ENCODE results near the gene NTRK2. TPM values are rescaled to one million over a fixed set of nuclear protein-coding genes. Genes with fewer than 3 reads are reported as not detected.

NTRK2 gene
- polyA plus RNA-seq, 6 donors from 2014 or later = not detected

DNA sequence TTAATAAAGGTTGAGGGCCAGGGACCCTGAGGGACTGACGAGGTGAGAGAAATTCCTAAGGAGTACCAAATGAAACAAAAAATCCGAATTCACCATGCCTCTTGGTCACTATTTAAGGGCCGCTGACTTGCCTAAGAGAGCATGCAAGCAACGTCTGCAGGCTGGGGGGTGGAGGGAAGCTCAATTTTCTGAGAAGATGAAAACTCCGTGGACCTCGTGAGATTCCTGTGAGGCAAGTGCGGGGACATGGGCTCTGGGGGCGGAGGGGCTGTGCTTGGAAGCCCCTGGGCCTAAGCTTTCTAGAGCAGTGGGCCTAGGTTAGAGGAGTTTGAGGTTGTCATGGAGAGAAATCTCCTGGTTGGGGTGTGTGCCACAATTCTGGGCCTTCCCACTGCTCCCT lies 27.5 kb downstream of the NTRK2 start:
- H3K9me3 Mint-ChIP-seq = no peaks in the 10 kb centered on the region
- no peak overlapping the region for H3K4me3 Mint-ChIP-seq

GRCh38 chr9:84697509-84698114 lies 28.1 kb downstream of the NTRK2 start:
- peaks cover 12 to 18% (median 18%) of the 10 kb centered on the region in 3 donors for H3K27me3 Mint-ChIP-seq
- ATAC-seq (ENCODE audit: low read depth in 2 of 2) (no peak), DNase-seq (no peak)
- H3K27ac Mint-ChIP-seq = peak overlapping the region in 1 of 6 donors; percentile 57
- no peaks in the 10 kb centered on the region for H3K36me3 Mint-ChIP-seq
- no peaks in the 10 kb centered on the region for H3K4me1 Mint-ChIP-seq
- no peaks in the 10 kb centered on the region for H3K9me3 Mint-ChIP-seq
- H3K4me3 Mint-ChIP-seq = no peak overlapping the region

More for the DNA sequence above, 27.5 kb downstream of the NTRK2 start:
- Mint-ChIP-seq H3K36me3 (no peaks in the 10 kb centered on the region), H3K27ac (no peak overlapping the region), H3K27me3 (peaks cover 6 to 18% (median 15%) of the 10 kb centered on the region in 3 donors), H3K4me1 (no peaks in the 10 kb centered on the region)
- ATAC-seq (ENCODE audit: low read depth in 2 of 2) (no peak), DNase-seq (no peak)

- Mint-ChIP-seq H3K9me3 (no peaks in the 10 kb centered on the region), H3K36me3 (no peaks in the 10 kb centered on the region), H3K27me3 (peaks cover 13 to 23% (median 18%) of the 10 kb centered on the region in 3 donors), H3K4me3 (no peak overlapping the region), H3K27ac (no peak overlapping the region), H3K4me1 (no peaks in the 10 kb centered on the region)
- ATAC-seq (ENCODE audit: low read depth in 2 of 2) = no peak
- no peak for DNase-seq
Observed at GRCh38 chr9:84698323-84698722, 28.8 kb downstream of the NTRK2 start.

- ATAC-seq (ENCODE audit: low read depth in 2 of 2) (no peak), DNase-seq (no peak)
- Mint-ChIP-seq H3K9me3 (no peaks in the 10 kb centered on the region), H3K4me1 (no peaks in the 10 kb centered on the region), H3K36me3 (no peaks in the 10 kb centered on the region), H3K27me3 (peaks cover 13 to 23% (median 13%) of the 10 kb centered on the region in 3 donors), H3K4me3 (no peak overlapping the region), H3K27ac (no peak overlapping the region)
Observed at GRCh38 chr9:84699984-84700383, 30.5 kb downstream of the NTRK2 start.

GRCh38 chr9:84701801-84702200 lies 32.3 kb downstream of the NTRK2 start:
- H3K36me3 Mint-ChIP-seq = no peaks in the 10 kb centered on the region
- H3K4me1 Mint-ChIP-seq = no peaks in the 10 kb centered on the region
- peak overlapping the region in 1 of 6 donors; percentile 16 for H3K27ac Mint-ChIP-seq
- ATAC-seq (ENCODE audit: low read depth in 2 of 2) (no peak), DNase-seq (no peak)
- H3K27me3 Mint-ChIP-seq = peaks cover 12 to 16% (median 13%) of the 10 kb centered on the region in 3 donors
- H3K9me3 Mint-ChIP-seq = no peaks in the 10 kb centered on the region
- no peak overlapping the region for H3K4me3 Mint-ChIP-seq

GRCh38 chr9:84702471-84702870 lies 32.9 kb downstream of the NTRK2 start:
- H3K27me3 Mint-ChIP-seq = peaks cover 9 to 13% (median 13%) of the 10 kb centered on the region in 3 donors

GRCh38 chr9:84703793-84704192 lies 34.3 kb downstream of the NTRK2 start:
- peaks cover 9 to 13% (median 13%) of the 10 kb centered on the region in 3 donors for H3K27me3 Mint-ChIP-seq
- no peak overlapping the region for H3K27ac Mint-ChIP-seq
- H3K4me3 Mint-ChIP-seq = no peak overlapping the region
- H3K9me3 Mint-ChIP-seq = no peaks in the 10 kb centered on the region
- H3K4me1 Mint-ChIP-seq = no peaks in the 10 kb centered on the region
- no peaks in the 10 kb centered on the region for H3K36me3 Mint-ChIP-seq
- no peak for DNase-seq
- ATAC-seq (ENCODE audit: low read depth in 2 of 2) = no peak

More at GRCh38 chr9:84702471-84702870, 32.9 kb downstream of the NTRK2 start:
- ATAC-seq (ENCODE audit: low read depth in 2 of 2) = no peak
- no peak for DNase-seq
- Mint-ChIP-seq H3K36me3 (no peaks in the 10 kb centered on the region), H3K27ac (no peak overlapping the region), H3K9me3 (no peaks in the 10 kb centered on the region), H3K4me3 (no peak overlapping the region), H3K4me1 (no peaks in the 10 kb centered on the region)

DNA sequence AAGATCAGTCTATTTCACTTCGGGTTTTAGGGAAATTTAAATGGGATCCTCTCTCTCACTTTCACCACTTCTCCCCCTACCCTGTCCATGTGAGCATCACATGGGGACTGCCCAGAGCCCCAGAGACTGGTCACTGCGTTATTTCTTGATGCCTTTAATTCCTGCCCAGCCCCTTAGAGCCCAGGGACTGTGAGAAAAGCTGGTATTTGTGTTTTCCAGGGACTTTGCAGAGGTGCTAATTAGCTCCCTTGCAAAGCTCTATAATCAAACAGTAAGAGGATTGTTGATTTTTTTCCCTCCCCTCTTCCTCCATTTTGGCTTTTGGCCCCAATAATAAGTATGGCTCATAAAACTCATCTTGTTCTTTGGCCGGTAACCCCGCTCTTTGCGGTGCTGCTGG lies 35.6 kb downstream of the NTRK2 start:
- Mint-ChIP-seq H3K36me3 (no peaks in the 10 kb centered on the region), H3K9me3 (no peaks in the 10 kb centered on the region), H3K4me3 (no peak overlapping the region), H3K27me3 (peaks cover 9 to 13% (median 10%) of the 10 kb centered on the region in 3 donors), H3K27ac (no peak overlapping the region), H3K4me1 (peaks cover 4 to 8% (median 7%) of the 10 kb centered on the region in 3 donors)
- ATAC-seq (ENCODE audit: low read depth in 2 of 2) (no peak), DNase-seq (no peak)

DNA sequence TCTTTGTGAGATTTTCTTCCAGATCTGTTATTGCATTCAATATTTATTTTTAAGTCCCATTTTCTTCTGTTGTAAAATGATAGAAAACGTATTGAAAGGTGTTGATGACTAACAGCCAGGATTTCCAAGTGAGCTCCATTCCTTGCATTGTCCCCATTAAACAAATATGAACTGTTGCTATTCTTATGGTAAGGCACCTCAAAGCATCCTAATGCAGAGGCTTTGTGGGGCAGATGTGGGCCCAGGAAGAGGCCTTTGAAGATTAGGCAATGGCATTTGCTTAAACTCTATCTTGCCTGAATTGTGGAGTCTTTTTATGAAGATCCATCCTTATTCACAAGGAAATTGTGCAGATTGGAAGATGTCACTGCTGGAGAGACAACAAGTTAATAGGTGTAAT lies 38.9 kb downstream of the NTRK2 start:
- Mint-ChIP-seq H3K9me3 (no peaks in the 10 kb centered on the region), H3K27ac (no peak overlapping the region), H3K4me1 (peaks cover 4 to 8% (median 7%) of the 10 kb centered on the region in 3 donors), H3K36me3 (no peaks in the 10 kb centered on the region), H3K27me3 (peaks cover 5 to 9% (median 8%) of the 10 kb centered on the region in 3 donors), H3K4me3 (no peak overlapping the region)
- no peak for ATAC-seq (ENCODE audit: low read depth in 2 of 2)
- no peak for DNase-seq

GRCh38 chr9:84709056-84709455 lies 39.5 kb downstream of the NTRK2 start:
- Mint-ChIP-seq H3K9me3 (peaks cover 0 to 2% (median 0%) of the 10 kb centered on the region in 7 donors), H3K36me3 (no peaks in the 10 kb centered on the region), H3K27ac (no peak overlapping the region), H3K4me3 (no peak overlapping the region), H3K27me3 (peaks cover 5 to 15% (median 8%) of the 10 kb centered on the region in 3 donors), H3K4me1 (peaks cover 4 to 8% (median 7%) of the 10 kb centered on the region in 3 donors)
- no peak for DNase-seq
- no peak for ATAC-seq (ENCODE audit: low read depth in 2 of 2)

DNA sequence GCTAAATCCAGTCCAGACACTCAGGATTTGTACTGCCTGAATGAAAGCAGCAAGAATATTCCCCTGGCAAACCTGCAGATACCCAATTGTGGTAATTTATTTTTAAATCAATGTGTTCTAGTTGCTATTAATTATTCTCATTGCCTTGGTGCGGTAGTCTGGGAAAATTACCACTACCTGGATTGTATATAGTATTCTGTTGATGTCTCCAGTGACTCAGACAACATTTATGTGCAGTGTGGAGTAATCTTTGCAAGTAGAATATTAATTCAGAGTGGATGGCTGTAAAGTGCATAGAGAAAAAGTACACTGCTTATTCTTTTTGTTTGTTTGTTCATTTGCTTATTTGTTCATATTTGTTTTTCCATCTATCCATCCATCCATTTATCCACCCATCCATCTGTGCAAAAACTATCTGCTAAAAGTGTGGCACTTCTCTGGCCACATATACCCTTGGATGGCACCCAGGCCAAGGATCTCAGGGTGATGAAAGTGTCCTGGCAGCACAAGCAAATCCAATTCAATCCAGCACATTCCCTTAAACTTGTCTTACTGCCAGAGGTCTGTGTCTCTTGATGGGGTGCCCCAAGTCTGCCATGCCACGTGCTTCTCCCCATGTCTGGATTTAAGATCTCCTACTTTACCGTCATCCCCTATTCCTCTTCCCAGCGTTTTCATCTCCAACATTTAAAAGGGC lies 41.3 kb downstream of the NTRK2 start:
- H3K4me3 Mint-ChIP-seq = no peak overlapping the region
- DNase-seq (no peak), ATAC-seq (ENCODE audit: low read depth in 2 of 2) (no peak)
- H3K27ac Mint-ChIP-seq = peak overlapping the region in 1 of 6 donors; percentile 5
- peaks cover 4 to 8% (median 7%) of the 10 kb centered on the region in 3 donors for H3K4me1 Mint-ChIP-seq
- H3K9me3 Mint-ChIP-seq = peaks cover 0 to 5% (median 0%) of the 10 kb centered on the region in 7 donors
- no peaks in the 10 kb centered on the region for H3K36me3 Mint-ChIP-seq
- peaks cover 8 to 10% (median 9%) of the 10 kb centered on the region in 3 donors for H3K27me3 Mint-ChIP-seq

- H3K27me3 Mint-ChIP-seq = peaks cover 8 to 10% (median 9%) of the 10 kb centered on the region in 3 donors
- H3K4me3 Mint-ChIP-seq = no peak overlapping the region
- no peaks in the 10 kb centered on the region for H3K36me3 Mint-ChIP-seq
- peak overlapping the region in 1 of 6 donors; percentile 5 for H3K27ac Mint-ChIP-seq
- ATAC-seq (ENCODE audit: low read depth in 2 of 2) = no peak
- no peak for DNase-seq
- H3K4me1 Mint-ChIP-seq = peaks cover 4 to 8% (median 7%) of the 10 kb centered on the region in 3 donors
- H3K9me3 Mint-ChIP-seq = peaks cover 0 to 5% (median 0%) of the 10 kb centered on the region in 7 donors
Observed at GRCh38 chr9:84711398-84711777, 41.9 kb downstream of the NTRK2 start.

DNA sequence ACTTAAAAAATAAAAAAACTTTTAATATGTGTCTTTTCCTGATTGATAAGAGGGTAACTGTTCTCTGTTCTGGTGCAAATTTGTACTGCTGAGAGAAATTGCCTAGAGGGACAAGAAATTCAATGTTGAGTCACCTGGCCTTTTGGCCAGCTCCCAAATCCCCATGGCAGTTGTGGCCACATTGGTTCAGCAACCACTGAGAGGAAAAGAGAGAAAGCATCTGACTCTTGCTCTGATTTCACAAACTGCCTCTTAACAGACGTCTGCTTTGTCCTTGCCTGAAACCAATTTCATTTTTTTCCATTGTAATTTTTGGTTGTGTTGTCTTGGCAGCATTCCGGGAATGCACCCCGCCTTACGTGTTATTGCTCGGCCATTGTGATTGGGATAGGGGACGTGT lies 42.4 kb downstream of the NTRK2 start:
- peaks cover 4 to 8% (median 7%) of the 10 kb centered on the region in 3 donors for H3K4me1 Mint-ChIP-seq
- DNase-seq (no peak), ATAC-seq (ENCODE audit: low read depth in 2 of 2) (no peak)
- H3K27me3 Mint-ChIP-seq = peaks cover 13 to 14% (median 13%) of the 10 kb centered on the region in 3 donors
- no peak overlapping the region for H3K4me3 Mint-ChIP-seq
- H3K27ac Mint-ChIP-seq = no peak overlapping the region
- H3K36me3 Mint-ChIP-seq = no peaks in the 10 kb centered on the region
- H3K9me3 Mint-ChIP-seq = peaks cover 0 to 5% (median 0%) of the 10 kb centered on the region in 7 donors

- Mint-ChIP-seq H3K4me1 (no peaks in the 10 kb centered on the region), H3K27me3 (peaks cover 12 to 16% (median 14%) of the 10 kb centered on the region in 3 donors), H3K36me3 (peaks cover 0 to 4% of the 10 kb centered on the region in 2 donors), H3K9me3 (peaks cover 2 to 7% (median 5%) of the 10 kb centered on the region in 7 donors), H3K27ac (no peak overlapping the region), H3K4me3 (no peak overlapping the region)
- DNase-seq (no peak), ATAC-seq (ENCODE audit: low read depth in 2 of 2) (no peak)
Observed at GRCh38 chr9:84716217-84716616, 46.7 kb downstream of the NTRK2 start.
